ENCODE results near the gene LARGE1. TPM values are rescaled to one million over a fixed set of nuclear protein-coding genes. Genes with fewer than 3 reads are reported as not detected.

Gene LARGE1
- total RNA-seq, 4 donors from 2014 or later = 24.9 to 51.0 (median 32.7) TPM

DNA sequence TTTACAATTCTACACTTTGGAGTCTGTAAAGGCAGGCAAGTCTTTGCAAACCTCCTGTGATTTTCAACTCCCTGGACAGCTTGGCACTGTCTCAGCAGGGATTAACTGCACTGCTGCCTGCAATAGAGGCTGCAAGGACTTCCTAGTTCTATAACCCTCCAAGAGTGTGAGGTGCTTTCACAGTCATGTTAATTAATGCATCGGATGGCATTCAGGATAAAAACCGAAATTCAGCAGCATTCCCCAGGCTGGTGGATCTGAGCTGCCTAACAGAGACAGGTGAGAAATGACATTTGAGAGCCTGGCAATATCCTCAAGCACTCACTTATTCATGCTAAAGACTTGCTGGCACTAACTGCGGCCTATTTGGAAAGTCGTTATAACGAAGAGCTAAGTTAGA lies 85.0 kb downstream of the LARGE1 start:
- no peak for DNase-seq (ENCODE audit: low spot score in 2 of 2)
- Histone ChIP-seq H3K27ac (no peak overlapping the region), H3K36me3 (no peaks in the 10 kb centered on the region), H3K9me3 (no peaks in the 10 kb centered on the region), H3K4me1 (peaks cover 0 to 17% (median 5%) of the 10 kb centered on the region in 4 donors), H3K4me3 (no peak overlapping the region), H3K27me3 (no peaks in the 10 kb centered on the region)
- TF ChIP-seq POLR2A (IDR thresholded peaks at IDR 0.05) (no peak), CTCF (IDR thresholded peaks at IDR 0.05) (no peak), EP300 (IDR thresholded peaks at IDR 0.05) (no peak)
- 76 to 78% methylated on average over 5 of the region's 5 CpGs for WGBS, 2 donors

DNA sequence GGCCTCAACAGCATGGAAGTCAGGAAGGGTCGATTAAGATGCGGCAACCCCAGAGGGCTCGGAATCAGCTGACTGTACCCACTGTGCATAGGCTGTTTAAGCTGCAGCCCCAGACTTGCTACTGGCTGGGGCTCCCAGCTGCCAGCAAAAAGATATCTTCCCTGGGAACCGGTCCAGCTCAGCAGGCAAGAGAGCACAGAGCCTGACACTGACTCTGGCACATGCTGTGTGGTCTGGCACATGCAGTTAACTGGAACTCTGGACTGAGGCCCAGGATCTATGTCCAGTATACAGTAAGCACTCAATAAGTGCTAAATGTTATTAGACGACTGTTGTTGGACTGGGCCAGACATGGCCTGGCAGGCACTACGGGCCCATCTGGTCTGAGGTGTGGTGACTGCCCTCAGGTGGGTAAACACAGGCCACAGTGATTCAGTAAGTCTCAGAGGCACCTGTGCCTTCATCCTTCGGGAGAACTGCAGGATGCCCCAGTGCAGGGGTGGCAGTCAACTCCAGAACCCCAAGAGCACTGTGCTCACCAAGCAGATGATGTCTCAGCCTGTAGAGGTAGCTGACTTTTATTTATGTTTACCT lies 87.6 kb downstream of the LARGE1 start:
- 84 to 89% methylated on average over 4 to 6 of the region's 7 CpGs for WGBS, 2 donors
- DNase-seq (ENCODE audit: low spot score in 2 of 2) = no peak
- Histone ChIP-seq H3K27ac (no peak overlapping the region), H3K9me3 (no peaks in the 10 kb centered on the region), H3K4me3 (no peak overlapping the region), H3K27me3 (no peaks in the 10 kb centered on the region), H3K4me1 (peaks cover 0 to 10% (median 2%) of the 10 kb centered on the region in 4 donors), H3K36me3 (no peaks in the 10 kb centered on the region)
- no peak for TF ChIP-seq EP300 (IDR thresholded peaks at IDR 0.05)
- TF ChIP-seq POLR2A (IDR thresholded peaks at IDR 0.05) = no peak
- TF ChIP-seq CTCF (IDR thresholded peaks at IDR 0.05) = no peak

DNA sequence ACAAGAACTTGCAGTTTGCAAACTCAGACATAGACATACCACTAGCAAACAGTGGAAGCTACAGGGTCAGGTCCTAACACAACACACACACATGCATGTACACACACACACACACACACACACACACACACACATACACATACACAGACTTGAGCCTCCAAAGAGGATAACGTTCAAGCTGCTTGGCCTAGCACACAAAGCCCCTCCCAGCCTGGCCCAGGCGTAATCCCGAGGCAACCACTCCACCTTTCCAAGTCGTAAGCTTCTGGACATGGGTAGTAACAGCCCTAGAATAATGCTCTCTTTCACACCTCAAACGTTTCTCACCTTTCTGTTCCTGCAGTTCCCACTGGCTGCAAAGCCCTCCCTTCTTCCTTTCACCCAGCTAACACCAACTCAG lies 88.6 kb downstream of the LARGE1 start:
- 54 to 65% methylated on average over 5 of the region's 5 CpGs for WGBS, 2 donors
- Histone ChIP-seq H3K4me3 (no peak overlapping the region), H3K36me3 (no peaks in the 10 kb centered on the region), H3K27me3 (no peaks in the 10 kb centered on the region), H3K4me1 (peaks cover 0 to 10% (median 2%) of the 10 kb centered on the region in 4 donors), H3K27ac (no peak overlapping the region), H3K9me3 (no peaks in the 10 kb centered on the region)
- TF ChIP-seq CTCF (IDR thresholded peaks at IDR 0.05) (no peak), EP300 (IDR thresholded peaks at IDR 0.05) (no peak), POLR2A (IDR thresholded peaks at IDR 0.05) (no peak)
- DNase-seq (ENCODE audit: low spot score in 2 of 2) = no peak

DNA sequence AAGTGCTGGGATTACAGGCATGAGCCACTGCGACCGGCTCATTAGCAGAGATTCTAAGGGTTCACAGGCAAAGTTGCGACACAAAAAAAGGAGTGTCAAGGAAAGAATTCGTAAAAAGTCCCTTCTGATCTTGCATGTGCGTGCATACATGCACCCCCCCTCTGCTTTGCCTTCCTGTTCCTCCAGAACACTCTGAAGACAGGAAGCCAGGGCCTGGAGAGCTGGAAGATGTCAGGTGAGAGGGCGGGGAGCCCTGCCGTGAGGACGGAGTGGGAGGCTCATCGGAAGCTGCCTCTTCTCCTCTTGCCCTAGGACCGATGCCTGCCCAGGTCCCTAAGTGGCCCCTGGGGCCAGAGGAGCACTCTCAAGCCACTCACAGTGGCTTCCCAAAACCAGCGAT lies 89.1 kb downstream of the LARGE1 start:
- WGBS, 2 donors = 78 to 90% methylated on average over 11 of the region's 11 CpGs
- Histone ChIP-seq H3K9me3 (no peaks in the 10 kb centered on the region), H3K27me3 (no peaks in the 10 kb centered on the region), H3K36me3 (no peaks in the 10 kb centered on the region), H3K4me3 (no peak overlapping the region), H3K27ac (no peak overlapping the region), H3K4me1 (peaks cover 0 to 10% (median 2%) of the 10 kb centered on the region in 4 donors)
- DNase-seq (ENCODE audit: low spot score in 2 of 2) = no peak
- TF ChIP-seq POLR2A (IDR thresholded peaks at IDR 0.05) (no peak), CTCF (IDR thresholded peaks at IDR 0.05) (no peak), EP300 (IDR thresholded peaks at IDR 0.05) (no peak)

- H3K4me1 ChIP-seq = peaks cover 0 to 15% (median 2%) of the 10 kb centered on the region in 4 donors
- 57 to 60% methylated on average over 4 of the region's 4 CpGs for WGBS, 2 donors
- TF ChIP-seq CTCF (IDR thresholded peaks at IDR 0.05) (no peak), EP300 (IDR thresholded peaks at IDR 0.05) (no peak), POLR2A (IDR thresholded peaks at IDR 0.05) (no peak)
These were observed 90.6 kb downstream of the LARGE1 start for GRCh38 chr22:33829546-33830280.

More at GRCh38 chr22:33829546-33830280, 90.6 kb downstream of the LARGE1 start:
- H3K27me3 ChIP-seq = no peaks in the 10 kb centered on the region
- no peak for DNase-seq (ENCODE audit: low spot score in 2 of 2)
- H3K36me3 ChIP-seq = no peaks in the 10 kb centered on the region
- no peaks in the 10 kb centered on the region for H3K9me3 ChIP-seq
- no peak overlapping the region for H3K4me3 ChIP-seq
- no peak overlapping the region for H3K27ac ChIP-seq

All from tibial nerve (tissue), 4 donors.